Testis (tissue), 3 donors: ENCODE data around the gene GNPAT. TPM values are rescaled to one million over a fixed set of nuclear protein-coding genes. Genes with fewer than 3 reads are reported as not detected.

Experiments
- DNase-seq: peaks from one replicate; pipeline ENCODE4 v3.0.0-alpha.2; 2019
- H3K27ac ChIP-seq, 2 donors: fragments of 200-600 bp; sonication (generic); one replicate each; pipeline ENCODE4 v1.5.1; 2019
- H3K27me3 ChIP-seq: fragments of 200-600 bp; sonication (generic); one replicate; pipeline ENCODE4 v1.5.1; 2019
- H3K36me3 ChIP-seq: fragments of 200-600 bp; sonication (generic); one replicate; pipeline ENCODE4 v1.5.1; 2017; ENCODE audit warnings: low read depth; ENCODE audit errors: missing control alignments
- H3K4me1 ChIP-seq: fragments of 200-600 bp; sonication (generic); one replicate; pipeline ENCODE4 v1.5.1; 2019
- H3K4me3 ChIP-seq, 2 donors: fragments of 200-600 bp; sonication (generic); one replicate each; pipeline ENCODE4 v1.5.1; 2017 to 2019
- H3K9me3 ChIP-seq: fragments of 200-600 bp; sonication (generic); one replicate; pipeline ENCODE4 v1.5.1; 2017
- POLR2A ChIP-seq: fragments of 450-650 bp; IDR thresholded peaks from one replicate; pipeline ENCODE4 v1.6.1; 2017; ENCODE audit warnings: antibody characterized with exemption, mild to moderate bottlenecking, moderate library complexity
- WGBS, 2 donors: methylation state at CpG; one replicate each; pipeline ENCODE4 v1.1.5; 2018; 5-methylcytosine and 5-hydroxymethylcytosine counted together
- intact Hi-C: fragments of 100-400 bp; cut with DNase I; formaldehyde crosslinking; loops from one replicate; pipeline ENCODE4 v1.15.1; 2023; ENCODE audit warnings: low total_unique reads
- polyA plus RNA-seq: library from polyadenylated mRNA; stranded (reverse); fragments of 350-450 nt; fragmentation: Illumina TruSeq; extraction: RNeasy Lipid Tissue Mini Kit (QIAGEN cat#74804); gene quantifications from one replicate; pipeline ENCODE4 v1.2.3, GENCODE V29; 2014; ENCODE audit warnings: low read depth, low replicate concordance; ENCODE audit not compliant: insufficient read depth
- total RNA-seq, 2 donors: library from RNA; depleted of rRNA; stranded (reverse); fragments of >200 nt; gene quantifications; one replicate each; pipeline ENCODE4 v1.2.3, GENCODE V29; 2016
- TF ChIP-seq, protein P1 (sequence below), 3 experiments: fragments of 450-650 bp in 2 of 3; fragments of 200-600 bp in 1 of 3; sonication (generic) in 1 of 3; IDR thresholded peaks; one replicate each; pipeline ENCODE4 v1.5.1; 2016 to 2019; ENCODE audit warnings: antibody characterized with exemption in 3 of 3, mild to moderate bottlenecking in 2 of 3, moderate library complexity in 1 of 3

Gene GNPAT
- total and polyA plus RNA-seq, 3 donors from 2014 or later, result 35.0 to 71.9 (median 43.5) TPM

DNA sequence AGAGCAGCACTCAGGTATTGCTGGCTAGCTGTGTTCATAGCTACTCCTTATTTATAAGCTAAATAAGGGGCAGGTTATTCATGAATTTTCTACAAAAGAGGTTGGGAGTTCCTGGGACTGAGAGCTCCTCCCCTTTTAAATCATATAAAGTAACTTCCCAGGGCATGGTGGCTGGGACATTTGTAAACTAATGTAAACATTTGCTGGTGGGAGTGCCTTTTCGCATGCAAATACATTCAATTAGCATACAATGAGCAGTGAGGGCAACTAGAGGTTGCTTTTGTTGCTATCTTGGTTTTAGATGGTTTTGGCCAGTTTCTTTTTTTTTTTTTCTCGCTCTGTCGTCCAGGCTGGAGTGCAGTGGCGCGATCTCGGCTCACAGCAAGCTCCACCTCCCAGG, 43.4 kb downstream of the GNPAT start:
- Histone ChIP-seq H3K4me1 (no peaks in the 10 kb centered on the region), H3K27ac (no peak overlapping the region), H3K27me3 (no peaks in the 10 kb centered on the region), H3K4me3 (no peak overlapping the region), H3K9me3 (no peaks in the 10 kb centered on the region), H3K36me3 (no peaks in the 10 kb centered on the region)
- TF ChIP-seq POLR2A, result no peak
- TF ChIP-seq, protein P1, sequence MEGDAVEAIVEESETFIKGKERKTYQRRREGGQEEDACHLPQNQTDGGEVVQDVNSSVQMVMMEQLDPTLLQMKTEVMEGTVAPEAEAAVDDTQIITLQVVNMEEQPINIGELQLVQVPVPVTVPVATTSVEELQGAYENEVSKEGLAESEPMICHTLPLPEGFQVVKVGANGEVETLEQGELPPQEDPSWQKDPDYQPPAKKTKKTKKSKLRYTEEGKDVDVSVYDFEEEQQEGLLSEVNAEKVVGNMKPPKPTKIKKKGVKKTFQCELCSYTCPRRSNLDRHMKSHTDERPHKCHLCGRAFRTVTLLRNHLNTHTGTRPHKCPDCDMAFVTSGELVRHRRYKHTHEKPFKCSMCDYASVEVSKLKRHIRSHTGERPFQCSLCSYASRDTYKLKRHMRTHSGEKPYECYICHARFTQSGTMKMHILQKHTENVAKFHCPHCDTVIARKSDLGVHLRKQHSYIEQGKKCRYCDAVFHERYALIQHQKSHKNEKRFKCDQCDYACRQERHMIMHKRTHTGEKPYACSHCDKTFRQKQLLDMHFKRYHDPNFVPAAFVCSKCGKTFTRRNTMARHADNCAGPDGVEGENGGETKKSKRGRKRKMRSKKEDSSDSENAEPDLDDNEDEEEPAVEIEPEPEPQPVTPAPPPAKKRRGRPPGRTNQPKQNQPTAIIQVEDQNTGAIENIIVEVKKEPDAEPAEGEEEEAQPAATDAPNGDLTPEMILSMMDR (IDR thresholded peaks at IDR 0.05), result no peak
- intact Hi-C loops, result no loop called here
- no peak for DNase-seq
- WGBS, 2 donors, result 86 to 99% methylated on average over 6 of the region's 6 CpGs

DNA sequence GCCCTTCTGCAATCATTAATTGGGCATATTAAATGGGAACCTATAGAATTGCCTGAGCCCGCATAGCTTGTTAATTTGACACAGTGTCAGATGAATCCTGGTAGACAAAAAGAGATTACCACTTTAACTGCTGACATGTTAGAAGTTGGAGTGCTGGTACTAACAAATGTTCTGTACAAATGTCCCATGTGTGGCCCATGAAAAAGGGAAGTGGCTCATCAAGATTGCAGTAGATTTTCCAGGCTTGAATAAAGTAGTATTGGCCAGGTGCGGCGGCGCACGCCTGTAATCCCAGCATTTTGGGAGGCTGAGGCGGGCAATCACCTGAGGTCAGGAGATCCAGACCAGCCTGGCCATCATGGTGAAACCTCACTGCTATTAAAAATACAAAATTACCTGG, 45.6 kb downstream of the GNPAT start:
- no peak for DNase-seq
- Histone ChIP-seq H3K9me3 (no peaks in the 10 kb centered on the region), H3K36me3 (no peaks in the 10 kb centered on the region), H3K27me3 (no peaks in the 10 kb centered on the region), H3K4me3 (no peak overlapping the region), H3K27ac (no peak overlapping the region), H3K4me1 (no peaks in the 10 kb centered on the region)
- TF ChIP-seq, protein P1 (IDR thresholded peaks at IDR 0.05), result no peak
- TF ChIP-seq POLR2A, result no peak
- whole genome bisulfite sequencing, 2 donors, result 94 to 95% methylated on average over 6 of the region's 6 CpGs
- intact Hi-C loops, result no loop called here

DNA sequence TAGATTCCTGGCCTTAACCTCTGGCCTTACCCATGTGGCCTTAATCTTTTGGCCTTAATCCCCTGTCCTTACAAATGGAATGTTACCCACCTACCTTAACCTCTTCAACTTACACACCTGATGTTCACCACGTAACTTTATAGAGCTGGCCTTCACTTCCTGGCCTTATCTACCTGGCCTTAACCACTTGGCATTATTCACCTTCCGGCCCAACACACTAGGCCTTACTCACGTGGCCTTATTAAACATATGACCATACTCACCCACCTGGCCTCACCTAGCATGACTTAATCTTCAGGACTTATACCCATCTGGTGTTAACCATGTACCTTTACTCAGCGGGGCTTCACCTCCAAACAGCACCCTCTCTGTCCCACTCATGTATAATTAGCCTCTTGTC, 54.9 kb downstream of the GNPAT start:
- WGBS, 2 donors, result 92 to 95% methylated on average over 4 of the region's 4 CpGs
- Histone ChIP-seq H3K27me3 (no peaks in the 10 kb centered on the region), H3K9me3 (no peaks in the 10 kb centered on the region), H3K4me3 (no peak overlapping the region), H3K27ac (no peak overlapping the region), H3K4me1 (no peaks in the 10 kb centered on the region), H3K36me3 (no peaks in the 10 kb centered on the region)
- intact Hi-C loops, result no loop called here
- DNase-seq, result no peak
- TF ChIP-seq POLR2A, result no peak
- TF ChIP-seq, protein P1 (IDR thresholded peaks at IDR 0.05), result no peak

DNA sequence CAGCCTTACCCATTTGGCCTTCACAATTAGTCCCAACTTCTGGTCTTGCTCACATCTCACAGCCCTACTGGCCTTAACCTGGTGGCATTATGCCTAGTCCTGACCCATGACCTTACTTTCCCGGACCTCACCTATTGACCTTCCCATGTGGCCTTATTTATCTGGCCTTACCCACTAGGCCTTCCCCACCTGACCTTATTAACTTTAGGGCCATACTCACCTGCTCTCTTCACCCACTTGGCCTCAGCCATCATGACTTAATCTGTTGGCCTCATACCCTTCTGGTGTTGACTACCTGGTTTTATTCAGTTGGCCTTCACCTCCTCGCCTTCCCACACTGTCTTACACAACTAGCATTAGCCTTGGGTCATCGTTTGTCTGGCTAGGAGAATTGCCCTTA, 61.0 kb downstream of the GNPAT start:
- intact Hi-C loops, result no loop called here
- no peak for TF ChIP-seq POLR2A
- TF ChIP-seq, protein P1 (IDR thresholded peaks at IDR 0.05), result no peak

DNA sequence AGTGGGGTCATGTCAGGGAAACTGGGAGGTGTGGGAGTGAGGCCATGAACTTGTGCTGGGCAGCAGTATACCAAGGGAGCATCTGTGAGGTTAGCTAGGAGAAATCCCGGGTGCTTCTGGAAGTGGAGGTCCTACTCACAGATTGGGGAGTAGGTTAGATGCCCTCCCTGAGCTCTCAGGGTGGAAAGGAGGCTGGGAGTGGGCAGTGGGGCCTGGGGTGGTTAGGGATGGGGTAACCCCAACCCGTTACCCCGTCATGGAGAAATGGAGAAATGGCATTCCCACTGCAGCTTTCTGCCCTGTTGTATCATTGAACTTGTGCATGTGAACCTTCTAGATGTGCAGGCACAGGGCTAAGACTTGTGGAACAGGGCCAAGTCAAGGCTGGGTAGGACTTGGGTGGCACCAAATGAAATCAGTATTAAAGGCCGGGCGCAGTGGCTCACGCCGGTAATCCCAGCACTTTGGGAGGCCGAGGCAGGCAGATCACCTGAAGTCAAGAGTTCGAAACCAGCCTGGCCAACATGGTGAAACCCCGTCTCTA, 69.5 kb downstream of the GNPAT start:
- Histone ChIP-seq H3K4me3 (no peak overlapping the region), H3K27me3 (no peaks in the 10 kb centered on the region), H3K9me3 (no peaks in the 10 kb centered on the region), H3K4me1 (no peaks in the 10 kb centered on the region), H3K27ac (no peak overlapping the region), H3K36me3 (no peaks in the 10 kb centered on the region)
- no peak for DNase-seq
- intact Hi-C loops, result no loop called here
- 92 to 96% methylated on average over 10 of the region's 10 CpGs for WGBS, 2 donors
- TF ChIP-seq, protein P1 (IDR thresholded peaks at IDR 0.05), result no peak
- no peak for TF ChIP-seq POLR2A

More for the DNA sequence above, 61.0 kb downstream of the GNPAT start:
- H3K27ac ChIP-seq, result no peak overlapping the region
- no peak overlapping the region for H3K4me3 ChIP-seq
- WGBS, 2 donors, result 93 to 95% methylated on average over 3 of the region's 3 CpGs
- H3K4me1 ChIP-seq, result no peaks in the 10 kb centered on the region
- H3K9me3 ChIP-seq, result no peaks in the 10 kb centered on the region
- H3K36me3 ChIP-seq, result no peaks in the 10 kb centered on the region
- no peak for DNase-seq
- H3K27me3 ChIP-seq, result no peaks in the 10 kb centered on the region
